ENCODE results near the gene TERT.
"Not testable (repeated sequence)": the region's sequence is repeated elsewhere in the genome, so short reads cannot be mapped to it uniquely, and the experiment has no call there.

The TERT gene

GRCh38 chr5:1288439-1289335 is 6.2 kb downstream of the TERT start:
- DNase-seq (ENCODE audit: insufficient read length, low spot score): no peak
- no peak for TF ChIP-seq POLR2A (IDR thresholded peaks at IDR 0.05; ENCODE audit: low read depth, low read length)
- no peak for FAIRE-seq

DNA sequence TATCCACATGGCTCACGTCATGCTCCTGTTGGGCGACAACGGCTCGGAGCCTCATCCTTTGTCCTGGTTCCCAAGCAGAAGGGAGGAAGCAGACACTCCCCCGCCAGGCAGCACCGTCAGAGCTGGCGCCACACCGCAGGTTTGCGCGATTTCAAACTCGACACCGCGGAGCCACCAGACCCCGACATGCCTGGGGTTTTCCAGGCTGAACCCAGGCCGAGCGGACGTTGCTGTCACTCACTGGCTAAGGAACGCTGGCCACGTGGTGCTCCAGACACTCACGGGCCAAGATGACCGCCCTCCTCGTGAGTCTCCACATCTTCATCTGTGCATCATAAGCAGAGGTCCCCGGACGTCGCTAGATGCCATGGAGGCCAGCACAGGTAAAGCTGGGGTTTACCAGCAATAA is 9.0 kb downstream of the TERT start:
- FAIRE-seq (no peak), DNase-seq (ENCODE audit: insufficient read length, low spot score) (no peak)
- TF ChIP-seq POLR2A (IDR thresholded peaks at IDR 0.05; ENCODE audit: low read depth, low read length): no peak

DNA sequence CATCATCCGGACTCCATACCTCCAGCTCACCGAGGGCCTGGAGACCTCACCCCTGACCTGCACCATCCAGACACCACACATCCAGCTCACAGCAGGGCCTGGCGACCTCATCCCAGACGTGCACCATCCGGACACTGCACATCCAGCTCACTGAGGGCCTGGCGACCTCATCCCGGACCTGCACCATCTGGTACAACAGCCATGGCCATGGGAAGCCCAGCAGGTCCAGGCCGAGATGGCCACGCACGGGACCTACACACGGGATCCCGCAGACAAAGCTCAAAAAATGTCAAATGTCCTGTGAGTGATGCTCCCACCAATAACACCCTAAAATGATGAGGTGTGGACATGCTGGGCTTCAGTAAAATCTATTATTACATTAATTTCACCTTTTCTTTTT is 9.7 kb downstream of the TERT start:
- no peak for FAIRE-seq
- peak; percentile 52 for DNase-seq (ENCODE audit: insufficient read length, low spot score)
- TF ChIP-seq POLR2A (IDR thresholded peaks at IDR 0.05; ENCODE audit: low read depth, low read length): no peak

DNA sequence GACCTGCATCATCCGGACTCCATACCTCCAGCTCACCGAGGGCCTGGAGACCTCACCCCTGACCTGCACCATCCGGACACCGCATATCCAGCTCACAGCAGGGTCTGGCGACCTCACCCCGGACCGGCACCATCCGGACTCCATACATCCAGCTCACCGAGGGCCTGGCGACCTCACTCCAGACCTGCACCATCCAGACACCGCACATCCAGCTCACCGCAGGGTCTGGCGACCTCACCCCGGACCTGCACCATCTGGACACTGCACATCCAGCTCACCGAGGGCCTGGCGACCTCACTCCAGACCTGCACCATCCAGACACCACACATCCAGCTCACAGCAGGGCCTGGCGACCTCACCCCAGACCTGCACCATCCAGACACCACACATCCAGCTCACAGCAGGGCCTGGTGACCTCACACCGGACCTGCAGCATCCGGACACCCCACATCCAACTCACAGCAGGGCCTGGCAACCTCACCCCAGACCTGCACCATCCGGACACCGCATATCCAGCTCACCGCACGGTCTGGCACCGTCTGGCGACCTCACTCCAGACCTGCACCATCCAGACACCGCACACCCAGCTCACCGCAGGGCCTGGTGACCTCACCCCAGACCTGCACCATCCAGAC is 10.4 kb downstream of the TERT start:
- peak; percentile 65 for FAIRE-seq

GRCh38 chr5:1283729-1284041 is 11.2 kb downstream of the TERT start:
- FAIRE-seq: not testable (repeated sequence)
- DNase-seq (ENCODE audit: insufficient read length, low spot score): peak; percentile 75

More for the DNA sequence above, 10.4 kb downstream of the TERT start:
- DNase-seq (ENCODE audit: insufficient read length, low spot score): peak; percentile 56

GRCh38 chr5:1282993-1283728 is 11.7 kb downstream of the TERT start:
- DNase-seq (ENCODE audit: insufficient read length, low spot score); FAIRE-seq: not testable (repeated sequence)

- FAIRE-seq (no peak), DNase-seq (ENCODE audit: insufficient read length, low spot score) (no peak)
- no peak for TF ChIP-seq POLR2A (IDR thresholded peaks at IDR 0.05; ENCODE audit: low read depth, low read length)
These were observed 12.5 kb downstream of the TERT start for GRCh38 chr5:1282131-1282992.

DNA sequence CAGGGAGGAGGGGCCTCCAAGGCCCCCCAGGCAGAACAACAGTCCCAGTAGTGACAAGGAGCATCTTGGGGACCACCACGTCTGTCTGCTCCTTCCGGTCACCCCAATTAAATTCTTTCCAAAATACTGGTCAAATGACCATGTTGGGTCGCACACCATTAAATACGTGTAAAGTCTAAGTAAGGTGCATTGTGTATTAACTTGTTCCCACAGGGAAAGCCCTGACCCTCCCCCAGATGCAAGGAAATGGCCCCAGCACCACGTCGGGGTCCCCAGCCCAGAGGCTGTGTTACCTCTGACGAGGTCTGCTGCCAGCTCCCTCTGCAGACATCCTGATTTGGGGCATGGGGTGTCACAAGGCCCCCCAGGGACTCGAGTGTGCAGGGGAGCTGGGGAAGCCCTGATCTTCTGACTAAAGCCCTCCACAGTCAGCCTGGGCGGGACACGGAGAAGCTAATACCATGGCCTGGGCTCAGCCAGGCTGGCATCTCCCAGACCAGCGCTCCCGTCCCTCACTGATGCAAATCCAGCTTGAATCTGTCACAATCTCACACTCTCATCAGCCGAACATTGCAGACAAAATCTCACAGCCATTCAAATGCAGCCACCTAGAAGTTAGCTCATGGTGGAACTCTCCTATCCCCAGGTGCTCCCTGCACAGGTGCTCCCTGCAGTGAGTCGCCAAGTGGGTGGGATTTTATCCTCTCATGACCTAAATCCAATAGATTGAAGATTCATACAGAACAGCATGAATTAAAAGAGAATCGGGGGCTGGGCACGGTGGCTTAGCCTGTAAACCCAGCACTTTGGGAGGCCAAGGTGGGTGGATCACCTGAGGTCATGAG is 13.6 kb downstream of the TERT start:
- DNase-seq (ENCODE audit: insufficient read length, low spot score) (no peak), FAIRE-seq (no peak)
- TF ChIP-seq POLR2A (IDR thresholded peaks at IDR 0.05; ENCODE audit: low read depth, low read length): no peak

GRCh38 chr5:1280177-1281037 is 14.5 kb downstream of the TERT start:
- DNase-seq (ENCODE audit: insufficient read length, low spot score): no peak
- FAIRE-seq: no peak
- TF ChIP-seq POLR2A (IDR thresholded peaks at IDR 0.05; ENCODE audit: low read depth, low read length): no peak

- FAIRE-seq: no peak
- DNase-seq (ENCODE audit: insufficient read length, low spot score): no peak
- TF ChIP-seq POLR2A (IDR thresholded peaks at IDR 0.05; ENCODE audit: low read depth, low read length): no peak
These were observed 15.3 kb downstream of the TERT start for GRCh38 chr5:1279443-1280151.

- DNase-seq (ENCODE audit: insufficient read length, low spot score): no peak
- no peak for TF ChIP-seq POLR2A (IDR thresholded peaks at IDR 0.05; ENCODE audit: low read depth, low read length)
- FAIRE-seq: no peak
These were observed 16.0 kb downstream of the TERT start for GRCh38 chr5:1278656-1279442.

Data from H54 (cell line).